Activated gamma-delta T cell treated with Interleukin-2 at 50 U/mL for 16 hours (primary cell): ENCODE data around the gene CISD2.
"Not testable (repeated sequence)": the region's sequence is repeated elsewhere in the genome, so short reads cannot be mapped to it uniquely, and the experiment has no call there.

ENCODE experiments used
- DNase-seq: peaks from one replicate; pipeline ENCODE4 v3.0.0-alpha.2; 2020

The CISD2 gene

GRCh38 chr4:102850370-102850769 is 18.4 kb upstream of the CISD2 start:
- no peak for DNase-seq

- no peak for DNase-seq
These were observed 9.8 kb upstream of the CISD2 start for GRCh38 chr4:102858828-102859464.

- DNase-seq: no peak
These were observed 8.0 kb upstream of the CISD2 start for GRCh38 chr4:102860611-102861324.

- DNase-seq: no peak
These were observed 6.8 kb upstream of the CISD2 start for GRCh38 chr4:102862016-102862415.

GRCh38 chr4:102862747-102863146 is 6.0 kb upstream of the CISD2 start:
- DNase-seq: no peak

GRCh38 chr4:102865327-102865726 is 3.5 kb upstream of the CISD2 start:
- not testable (repeated sequence) for DNase-seq

- no peak for DNase-seq
These were observed 1.3 kb upstream of the CISD2 start for GRCh38 chr4:102867278-102868152.

- DNase-seq: no peak
These were observed 525 bp upstream of the CISD2 start for GRCh38 chr4:102868153-102868780.

GRCh38 chr4:102869569-102870197 is 891 bp downstream of the CISD2 start:
- no peak for DNase-seq

- DNase-seq: no peak
These were observed 3.0 kb downstream of the CISD2 start for GRCh38 chr4:102871772-102872171.

GRCh38 chr4:102877477-102878106 is 8.8 kb downstream of the CISD2 start:
- DNase-seq: not testable (repeated sequence)

- not testable (repeated sequence) for DNase-seq
These were observed 9.6 kb downstream of the CISD2 start for GRCh38 chr4:102878349-102878748.

GRCh38 chr4:102878901-102879300 is 10.1 kb downstream of the CISD2 start:
- no peak for DNase-seq

GRCh38 chr4:102881343-102881742 is 12.6 kb downstream of the CISD2 start:
- DNase-seq: no peak

GRCh38 chr4:102883278-102883677 is 14.5 kb downstream of the CISD2 start:
- DNase-seq: no peak

GRCh38 chr4:102888570-102888969 is 19.8 kb downstream of the CISD2 start:
- not testable (repeated sequence) for DNase-seq

GRCh38 chr4:102889866-102890265 is 21.1 kb downstream of the CISD2 start:
- DNase-seq: not testable (repeated sequence)

- not testable (repeated sequence) for DNase-seq
These were observed 27.8 kb downstream of the CISD2 start for GRCh38 chr4:102896547-102896946.

- DNase-seq: not testable (repeated sequence)
These were observed 28.8 kb downstream of the CISD2 start for GRCh38 chr4:102897610-102898009.

GRCh38 chr4:102901804-102902203 is 33.0 kb downstream of the CISD2 start:
- no peak for DNase-seq

GRCh38 chr4:102918859-102919258 is 50.1 kb downstream of the CISD2 start:
- DNase-seq: no peak

GRCh38 chr4:102919697-102920096 is 50.9 kb downstream of the CISD2 start:
- not testable (repeated sequence) for DNase-seq
